Cortex of kidney (tissue), 1 donor: ENCODE results near the gene CEP170B.
"Not testable (repeated sequence)": the region's sequence is repeated elsewhere in the genome, so short reads cannot be mapped to it uniquely, and the experiment has no call there.

ENCODE experiments used
- DNase-seq: peaks from one replicate; lab custom pipeline; 2025; lab: John Stamatoyannopoulos, UW

CEP170B gene

GRCh38 chr14:104865081-104865630, at the start of gene CEP170B:
CEP170B (plus strand) TSS chr14:104865268; CDS start chr14:104868451, 3,183 bp downstream.
- no peak for DNase-seq

DNA sequence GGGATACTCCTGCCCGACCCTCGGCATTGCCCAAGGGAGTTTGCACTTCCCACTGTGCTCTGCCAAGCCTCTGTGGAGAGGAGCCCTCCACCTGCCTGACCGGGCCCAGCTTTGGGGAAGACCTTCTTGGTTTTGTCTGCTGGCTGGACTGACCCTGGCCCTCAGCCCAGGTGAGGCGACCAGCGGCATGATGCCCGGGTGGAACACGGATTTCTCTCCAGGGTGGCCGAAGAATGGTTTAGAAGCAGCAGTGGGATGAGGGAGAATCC, 48.5 kb upstream of the CEP170B start:
- no peak for DNase-seq

- DNase-seq: no peak
Observed at GRCh38 chr14:104817930-104818713, 46.9 kb upstream of the CEP170B start.

- DNase-seq: no peak
Observed at GRCh38 chr14:104818714-104819161, 46.3 kb upstream of the CEP170B start.

- DNase-seq: no peak
Observed at GRCh38 chr14:104819361-104819781, 45.7 kb upstream of the CEP170B start.

GRCh38 chr14:104820669-104821228, 44.3 kb upstream of the CEP170B start:
- no peak for DNase-seq

DNA sequence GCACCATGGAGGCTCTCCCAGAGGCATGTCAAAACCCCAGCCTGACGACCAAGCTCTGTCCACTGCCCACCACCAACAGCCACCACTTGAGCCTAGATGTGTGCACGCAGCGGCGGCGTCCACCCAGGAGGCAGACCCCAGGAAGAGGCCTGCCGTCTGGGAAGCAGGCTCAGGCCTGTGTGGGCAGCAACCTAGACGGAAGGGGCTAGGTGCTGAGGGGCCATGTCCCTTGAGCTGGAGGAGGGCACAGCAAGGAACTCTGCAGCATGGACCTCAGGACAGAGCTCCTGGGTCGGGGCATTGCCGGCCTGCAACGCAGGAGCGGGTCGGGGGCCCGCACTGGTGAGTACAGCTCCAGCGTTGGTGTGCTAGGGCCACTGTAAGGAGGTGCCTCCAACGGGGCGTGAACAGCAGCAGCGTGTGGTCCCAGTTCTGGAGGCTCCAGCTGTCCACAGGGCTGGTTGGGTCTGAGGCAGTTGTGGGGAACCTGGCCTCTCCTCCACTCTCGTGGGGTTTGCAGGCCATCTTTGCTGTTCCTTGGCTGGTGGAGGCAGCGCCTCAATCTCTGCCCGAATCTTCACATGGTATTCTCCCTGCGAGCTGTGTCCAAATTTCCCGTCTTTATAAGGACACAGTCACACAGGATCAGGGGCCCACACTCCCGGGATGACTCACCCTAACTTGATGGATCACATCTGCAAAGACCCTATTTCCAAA, 43.7 kb upstream of the CEP170B start:
- no peak for DNase-seq

DNA sequence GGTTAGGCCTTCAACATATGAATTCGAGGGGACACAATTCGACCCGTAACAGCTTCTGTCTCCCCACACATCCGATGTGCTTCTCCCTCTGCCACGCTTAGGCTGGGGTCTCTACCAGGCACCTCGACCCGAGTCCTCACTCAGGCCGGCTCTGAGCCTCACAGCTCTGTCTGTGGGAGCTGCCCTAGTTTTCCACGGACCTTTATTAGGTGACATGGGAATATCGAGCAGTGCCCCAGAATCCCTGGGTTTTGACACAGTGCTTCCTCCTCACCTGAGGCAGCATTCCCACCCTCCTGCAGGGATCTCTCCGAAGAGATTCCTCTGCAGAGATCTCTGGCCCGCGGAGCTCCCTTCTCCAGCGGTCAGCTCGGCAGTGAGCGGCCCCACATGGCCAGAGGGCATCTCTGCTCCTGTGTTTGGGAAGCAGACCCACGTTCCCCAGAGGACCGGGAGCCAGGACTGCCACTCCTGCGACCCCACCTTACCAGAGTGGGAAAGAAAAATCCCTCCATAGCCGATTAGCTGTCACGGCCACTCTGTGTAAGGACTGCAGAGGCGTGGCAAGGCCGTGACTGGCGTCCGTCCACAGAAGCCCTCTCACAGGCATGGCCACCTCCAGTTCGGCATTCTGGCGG, 43.0 kb upstream of the CEP170B start:
- DNase-seq: no peak

DNA sequence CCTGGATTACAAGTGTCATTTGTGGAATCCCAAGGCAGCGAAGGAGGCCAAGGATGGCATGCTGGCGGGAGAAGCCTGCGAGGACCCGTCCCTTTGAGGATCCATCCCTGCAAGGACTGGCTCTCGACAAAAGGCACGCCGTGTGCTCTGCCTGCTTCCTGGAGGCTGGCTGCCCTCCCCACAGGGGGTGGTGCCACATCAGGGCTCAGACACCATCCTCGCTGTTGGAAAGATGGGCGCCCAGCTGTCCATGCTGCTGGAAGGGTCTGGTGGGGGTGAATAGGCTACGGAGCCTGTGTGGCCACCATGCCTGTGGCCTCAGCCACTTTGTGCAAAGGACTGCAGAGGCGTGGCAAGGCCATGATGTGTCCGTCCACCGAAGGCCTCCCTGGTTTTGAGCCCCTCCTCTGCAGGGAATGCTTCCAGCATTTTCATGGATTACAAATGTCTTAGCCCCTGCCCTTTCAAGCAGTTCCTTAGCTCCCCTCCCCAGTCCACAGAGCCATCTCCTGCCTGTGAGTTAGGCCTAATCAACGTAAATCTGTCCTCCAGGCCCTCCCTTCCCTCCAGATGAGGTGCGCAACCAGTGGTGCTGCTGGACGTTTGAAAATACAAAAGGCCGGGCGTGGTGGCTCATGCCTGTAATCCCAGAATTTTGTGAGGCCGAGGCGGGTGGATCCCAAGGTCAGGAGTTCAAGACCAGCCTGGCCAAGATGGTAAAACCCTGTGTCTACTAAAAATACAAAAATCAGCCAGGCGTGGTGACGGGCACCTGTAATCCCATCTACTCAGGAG, 42.0 kb upstream of the CEP170B start:
- no peak for DNase-seq

DNA sequence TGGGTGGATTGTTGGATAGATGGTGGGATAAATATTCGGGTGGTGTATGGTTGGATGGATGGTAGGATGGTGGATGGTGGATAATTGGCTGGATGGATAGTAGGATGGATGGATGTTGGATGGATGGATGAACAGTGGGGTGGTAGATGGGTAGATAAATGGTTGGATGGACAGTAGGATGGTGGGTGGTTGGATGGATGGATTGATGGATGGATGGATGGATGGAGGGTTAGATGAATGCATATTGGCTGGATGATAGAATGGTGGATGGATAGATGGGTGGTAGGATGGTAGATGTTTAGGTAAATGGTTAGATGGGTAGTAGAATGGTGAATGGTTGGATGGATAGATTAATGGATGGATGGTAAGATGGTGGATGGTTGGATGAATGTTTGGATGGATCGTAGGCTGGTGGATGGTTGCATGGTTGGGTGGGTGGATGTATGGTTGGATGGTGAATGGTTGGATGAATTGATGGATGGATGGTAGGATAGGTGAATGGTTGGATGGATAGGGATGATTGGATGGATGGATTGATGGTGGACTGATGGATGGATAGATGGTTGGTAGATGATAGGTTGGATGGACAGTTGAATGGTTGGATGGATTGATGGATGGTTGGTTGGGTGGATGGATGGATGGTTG, 40.6 kb upstream of the CEP170B start:
- DNase-seq: no peak

GRCh38 chr14:104826189-104826860, 38.7 kb upstream of the CEP170B start:
- DNase-seq: no peak

GRCh38 chr14:104826861-104827176, 38.2 kb upstream of the CEP170B start:
- DNase-seq: no peak

DNA sequence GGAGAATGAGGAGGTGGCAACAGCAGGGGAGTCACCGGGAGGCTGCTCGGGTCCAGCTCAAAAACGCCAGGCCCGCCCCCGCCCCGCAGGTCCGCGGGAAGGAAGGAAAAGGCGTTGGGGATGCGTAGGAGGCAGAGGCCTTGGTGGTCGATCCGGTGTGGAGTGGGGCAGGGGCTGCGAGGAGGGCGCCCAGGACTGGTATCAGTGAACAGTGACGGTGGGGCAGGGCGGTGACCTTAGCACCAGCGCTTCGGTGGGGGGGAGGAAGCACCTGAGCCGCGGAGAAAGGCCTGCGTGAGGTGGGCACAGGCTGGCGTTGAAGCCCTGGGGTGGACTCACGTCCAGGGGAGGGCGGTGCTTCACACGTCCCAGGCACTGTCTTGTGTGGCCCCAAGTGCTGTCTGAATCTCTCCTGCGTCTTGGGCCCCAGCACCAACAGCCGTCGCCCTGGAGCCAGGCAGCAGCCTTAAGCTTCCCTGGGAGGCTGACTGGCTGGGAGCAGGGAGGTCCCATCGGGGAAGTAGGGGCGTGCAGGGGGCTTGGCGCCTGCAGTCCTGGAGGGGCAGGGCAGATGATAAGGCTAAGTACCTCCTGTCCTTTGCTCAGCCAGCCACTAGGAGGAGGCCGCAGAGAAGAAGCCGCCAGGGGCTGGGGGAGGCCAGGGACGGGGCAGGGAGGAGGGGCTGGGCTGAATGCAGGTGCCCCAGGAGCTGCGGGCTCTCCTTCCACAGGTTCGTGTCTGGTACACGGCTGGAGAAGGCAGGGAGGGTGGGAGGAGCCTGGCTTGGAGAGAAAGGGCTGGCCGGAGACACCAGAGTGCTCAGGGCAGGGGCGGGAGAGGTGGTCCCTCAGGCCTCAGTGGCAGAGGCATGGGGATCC, 37.7 kb upstream of the CEP170B start:
- DNase-seq: no peak

GRCh38 chr14:104830781-104831180, 34.3 kb upstream of the CEP170B start:
- DNase-seq: no peak

GRCh38 chr14:104836171-104836935, 28.7 kb upstream of the CEP170B start:
- not testable (repeated sequence) for DNase-seq

DNA sequence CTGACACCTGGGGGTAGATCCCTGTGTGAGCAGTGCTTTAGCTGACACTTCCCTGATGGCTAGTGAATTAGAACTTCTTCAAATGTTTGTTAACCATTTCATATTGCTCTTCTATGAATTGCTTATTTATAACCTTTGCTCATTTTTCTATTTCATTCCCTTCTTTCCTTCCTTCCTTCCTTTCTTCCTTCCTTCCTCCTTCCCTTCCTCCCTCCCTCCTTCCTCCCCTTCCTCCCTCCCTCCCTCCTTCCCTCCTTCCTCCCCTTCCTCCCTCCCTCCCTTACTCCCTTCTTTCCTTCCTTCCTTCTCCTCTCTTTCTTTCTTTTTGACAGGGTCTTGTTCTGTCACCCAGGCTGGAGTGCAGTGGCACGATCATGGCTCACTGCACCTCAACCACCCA, 23.3 kb upstream of the CEP170B start:
- no peak for DNase-seq

GRCh38 chr14:104843006-104843405, 22.1 kb upstream of the CEP170B start:
- no peak for DNase-seq

DNA sequence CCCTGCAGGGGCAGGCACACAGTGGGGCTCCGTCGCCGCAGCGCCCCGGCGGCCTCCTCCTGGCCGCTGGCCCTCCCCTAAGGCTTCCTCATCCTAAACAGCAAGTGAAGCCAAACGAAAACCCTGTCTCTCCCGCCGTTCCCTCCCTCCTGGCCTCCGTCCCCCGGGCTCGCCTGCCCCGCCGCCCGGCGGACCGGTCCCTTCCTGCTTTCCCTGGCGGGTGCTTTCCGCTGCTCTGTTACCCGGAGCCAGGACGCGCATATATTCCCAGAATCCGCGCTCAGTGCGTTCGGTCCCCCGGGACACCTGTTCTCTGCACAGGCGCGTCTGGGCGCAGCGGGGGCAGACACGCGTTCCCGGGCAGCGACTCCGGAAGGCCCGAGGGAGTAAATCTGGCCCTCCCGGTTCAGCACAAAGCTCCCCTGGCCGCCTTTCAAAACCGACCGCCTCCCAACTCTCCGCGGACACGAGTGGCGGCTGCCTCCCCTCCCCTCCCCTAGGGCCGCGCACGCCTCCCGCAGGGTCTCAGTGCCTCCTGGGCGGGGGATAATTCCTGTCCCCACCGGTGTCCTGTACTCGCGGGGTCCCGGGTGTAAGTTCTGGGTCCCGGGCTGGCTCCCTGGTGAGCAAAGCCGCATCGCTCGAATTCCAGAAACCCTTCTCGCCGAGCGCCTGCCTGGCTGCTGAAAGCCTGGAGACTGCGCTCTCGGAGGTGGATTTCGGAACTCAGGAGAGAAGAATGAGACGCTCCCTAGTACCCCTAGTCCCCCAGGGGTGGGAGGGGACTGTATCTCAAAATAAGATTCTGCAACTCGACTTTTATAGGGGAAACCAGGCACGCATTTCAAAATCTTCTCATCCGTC, 21.4 kb upstream of the CEP170B start:
- no peak for DNase-seq
